CD4-positive, alpha-beta T cell (primary cell): Measurements from ENCODE around the gene GFY. TPM values are rescaled to one million over a fixed set of nuclear protein-coding genes. Genes with fewer than 3 reads are reported as not detected.

Experiments
- ATAC-seq: fragments of 200-7000 bp; cut with Tn5 transposase; one replicate; pipeline ENCODE4 v1.10.0; 2022; ENCODE audit warnings: mild to moderate bottlenecking; ENCODE audit not compliant: poor library complexity
- CTCF ChIA-PET: fragments of 350-600 bp; sonication (Branson Sonifier 250); formaldehyde crosslinking; loops from one replicate; lab custom pipeline; 2021; ENCODE audit warnings: antibody characterized with exemption, inconsistent platforms; lab: Charles Lee
- POLR2A ChIA-PET: fragments of 350-600 bp; sonication (Branson Sonifier 250); formaldehyde crosslinking; loops from one replicate; lab custom pipeline; 2021; ENCODE audit warnings: antibody characterized with exemption, inconsistent platforms; lab: Charles Lee
- DNase-seq, 14 experiments: peaks; one replicate each; pipeline ENCODE4 v3.0.0-alpha.2; 2013 to 2020; ENCODE audit warnings: mixed read lengths in 2 of 14
- H3K27ac ChIP-seq, 2 donors: one replicate each; pipeline versions ENCODE4 v1.5.1 to v1.7.0; 2013; ENCODE audit warnings: low read length in 2 of 2, low read depth in 1 of 2, mild to moderate bottlenecking in 1 of 2
- H3K27me3 ChIP-seq, 2 experiments: 1 replicate in 1 of 2; 2 replicates in 1 of 2; pipeline versions ENCODE4 v1.6.1 to v1.7.0; 2013; ENCODE audit warnings: low read length in 2 of 2, control low read depth in 1 of 2, mild to moderate bottlenecking in 1 of 2, moderate library complexity in 1 of 2; ENCODE audit not compliant: insufficient read depth in 2 of 2, control insufficient read depth in 1 of 2
- H3K36me3 ChIP-seq: one replicate; pipeline ENCODE4 v1.6.1; 2013; ENCODE audit warnings: low read length, control low read depth; ENCODE audit not compliant: insufficient read depth
- H3K4me1 ChIP-seq: one replicate; pipeline ENCODE4 v1.6.1; 2013; ENCODE audit warnings: low read length, control low read depth; ENCODE audit not compliant: insufficient read depth
- H3K4me3 ChIP-seq: one replicate; pipeline ENCODE4 v1.5.1; 2013; ENCODE audit warnings: mild to moderate bottlenecking, low read length, moderate library complexity
- H3K9me3 ChIP-seq, 2 experiments: 1 replicate in 1 of 2; 2 replicates in 1 of 2; pipeline versions ENCODE4 v1.6.1 to v1.7.0; 2013; ENCODE audit warnings: low read length in 2 of 2, mild to moderate bottlenecking in 2 of 2, control low read depth in 1 of 2, moderate library complexity in 1 of 2; ENCODE audit not compliant: control insufficient read depth in 1 of 2, insufficient read depth in 1 of 2
- H3K27ac Mint-ChIP-seq: one replicate; pipeline ENCODE4 v1.8.0; 2020; ENCODE audit warnings: mixed read lengths
- H3K27me3 Mint-ChIP-seq: one replicate; pipeline ENCODE4 v1.8.0; 2021; ENCODE audit warnings: mixed read lengths
- H3K36me3 Mint-ChIP-seq: one replicate; pipeline ENCODE4 v1.8.0; 2021; ENCODE audit warnings: low read depth, mixed read lengths
- H3K4me1 Mint-ChIP-seq: one replicate; pipeline ENCODE4 v1.8.0; 2021; ENCODE audit warnings: low read depth, mixed read lengths
- H3K4me3 Mint-ChIP-seq: one replicate; pipeline ENCODE4 v1.8.0; 2020; ENCODE audit warnings: mild to moderate bottlenecking, mixed read lengths
- H3K9me3 Mint-ChIP-seq: one replicate; pipeline ENCODE4 v1.8.0; 2020; ENCODE audit warnings: mixed read lengths
- CTCF ChIP-seq: fragments of 200-600 bp; IDR thresholded peaks from one replicate; pipeline ENCODE4 v1.8.0; 2022; ENCODE audit warnings: antibody characterized with exemption, mild to moderate bottlenecking
- intact Hi-C, 2 experiments: fragments of 100-400 bp; cut with DNase I in 1 of 2; cut with micrococcal nuclease in 1 of 2; formaldehyde crosslinking; loops; one replicate each; pipeline versions ENCODE4 v1.15.1 to v1.9.0; 2023 to 2025; cut with DNase I, micrococcal nuclease
- total RNA-seq, 174 experiments: library from RNA in 2 of 174; stranded (reverse) in 2 of 174; gene quantifications; one replicate each; pipeline ENCODE4 v1.2.3 and lab custom pipeline; 2021 to 2026

GFY gene
- total RNA-seq, 2 experiments from 2014 or later = not detected

DNA sequence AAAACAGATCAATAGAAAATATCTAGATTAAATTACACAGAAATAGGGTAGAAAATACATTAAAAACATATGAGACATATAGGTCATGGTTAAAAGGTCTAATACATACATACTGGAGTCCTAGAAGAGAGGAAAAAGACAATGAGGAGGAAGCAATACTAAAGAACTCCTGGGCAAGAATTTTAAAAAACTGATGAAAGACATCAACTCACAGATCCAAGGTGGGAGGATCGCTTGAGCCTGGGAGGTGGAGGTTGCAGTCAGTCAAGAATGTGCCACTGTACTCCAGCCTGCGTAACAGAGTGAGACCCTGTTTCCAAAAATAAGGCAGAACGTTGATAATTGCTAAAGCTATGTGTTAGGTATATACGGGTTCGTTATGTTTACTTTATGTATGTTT is 42.5 kb upstream of the GFY start:
- intact Hi-C loops = no loop called here
- Mint-ChIP-seq H3K36me3 (no peaks in the 10 kb centered on the region), H3K27me3 (no peaks in the 10 kb centered on the region), H3K9me3 (peaks cover 6% of the 10 kb centered on the region), H3K27ac (no peak overlapping the region), H3K4me3 (no peak overlapping the region), H3K4me1 (peaks cover 5% of the 10 kb centered on the region)
- H3K4me1 ChIP-seq = peaks cover 3% of the 10 kb centered on the region
- H3K36me3 ChIP-seq = no peaks in the 10 kb centered on the region
- POLR2A ChIA-PET = no interaction called here
- CTCF ChIA-PET = interaction anchor here (0.8 kb wide), 1 partner anchor 383 kb away, joined by 3 read pairs; no protein-coding TSS in a partner anchor
- DNase-seq (no peak), ATAC-seq (no peak)
- no peak overlapping the region for H3K27ac ChIP-seq
- peaks cover 0 to 8% of the 10 kb centered on the region in 2 experiments for H3K27me3 ChIP-seq
- peaks cover 0 to 8% of the 10 kb centered on the region in 2 experiments for H3K9me3 ChIP-seq
- TF ChIP-seq CTCF = no peak
- no peak overlapping the region for H3K4me3 ChIP-seq

DNA sequence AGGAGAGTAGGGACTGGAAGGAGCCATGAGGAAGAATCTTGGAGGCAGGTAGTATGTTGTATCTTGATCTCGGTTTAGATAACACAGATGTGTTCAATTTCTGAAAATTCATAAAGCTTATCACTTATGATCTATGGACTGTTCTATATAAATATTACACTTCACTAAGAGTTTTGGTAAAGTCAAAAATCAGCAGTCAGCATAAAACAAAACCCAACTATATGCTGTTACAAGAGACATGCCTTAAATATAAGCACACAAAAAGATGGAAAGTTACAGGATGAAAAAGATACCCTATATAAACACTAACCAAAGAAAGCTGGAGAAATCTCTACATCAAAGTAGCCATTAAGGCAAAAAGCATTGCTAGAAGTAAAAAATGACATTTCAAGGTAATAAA is 41.6 kb upstream of the GFY start:
- H3K4me3 ChIP-seq = no peak overlapping the region
- H3K36me3 ChIP-seq = no peaks in the 10 kb centered on the region
- Mint-ChIP-seq H3K4me3 (no peak overlapping the region), H3K4me1 (peaks cover 11% of the 10 kb centered on the region), H3K9me3 (peaks cover 6% of the 10 kb centered on the region), H3K27me3 (no peaks in the 10 kb centered on the region), H3K27ac (no peak overlapping the region), H3K36me3 (no peaks in the 10 kb centered on the region)
- H3K9me3 ChIP-seq = peaks cover 0 to 8% of the 10 kb centered on the region in 2 experiments
- ATAC-seq (no peak), DNase-seq (no peak)
- CTCF ChIA-PET = interaction anchor here (0.8 to 1.5 kb wide), 2 partner anchors 87 to 384 kb away, joined by 3 to 5 read pairs; no protein-coding TSS in a partner anchor
- POLR2A ChIA-PET = no interaction called here
- H3K27ac ChIP-seq = no peak overlapping the region
- peaks cover 0 to 8% of the 10 kb centered on the region in 2 experiments for H3K27me3 ChIP-seq
- intact Hi-C loops = no loop called here
- H3K4me1 ChIP-seq = peaks cover 11% of the 10 kb centered on the region
- TF ChIP-seq CTCF = no peak

DNA sequence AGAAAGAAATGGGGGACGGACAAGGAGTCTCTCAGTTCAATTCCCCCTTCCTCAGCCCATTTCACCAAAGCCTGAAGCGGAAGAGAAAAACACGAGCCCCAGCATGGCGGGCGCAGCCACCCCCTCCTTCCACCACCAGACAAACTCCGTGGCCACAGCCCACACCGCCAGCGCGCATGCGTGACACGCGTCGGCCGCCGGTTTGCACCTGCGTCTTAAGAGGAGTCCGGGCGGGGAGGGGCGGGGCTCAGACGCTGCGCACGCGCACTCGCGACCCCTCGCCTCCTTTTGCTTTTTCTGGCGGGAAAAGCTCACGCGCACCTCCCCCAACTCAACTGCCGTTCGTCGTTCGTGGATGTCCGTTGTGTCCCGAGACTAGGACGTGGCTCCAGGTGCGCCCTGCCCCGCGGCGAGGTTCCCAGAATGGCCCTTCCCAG is 37.2 kb upstream of the GFY start, which contains the start of gene KASH5:
KASH5 (plus strand) TSS at position 314 of the 437 bp plus-strand sequence. CDS start 2,635 bp downstream, outside the sequence.
- Histone ChIP-seq H3K36me3 (no peaks in the 10 kb centered on the region), H3K27ac (no peak within 1 kb of the TSS), H3K4me1 (peaks cover 20% of the 10 kb centered on the region), H3K4me3 (no peak within 1 kb of the TSS), H3K27me3 (no peaks in the 10 kb centered on the region), H3K9me3 (no peaks in the 10 kb centered on the region)
- DNase-seq (peak; percentile 70 to 96 (median 82)), ATAC-seq (peak; percentile 81)
- Mint-ChIP-seq H3K36me3 (no peaks in the 10 kb centered on the region), H3K27ac (peak within 1 kb of the TSS; percentile 81), H3K4me1 (peaks cover 19% of the 10 kb centered on the region), H3K27me3 (no peaks in the 10 kb centered on the region), H3K4me3 (peak within 1 kb of the TSS; percentile 62), H3K9me3 (peaks cover 3% of the 10 kb centered on the region)
- ChIA-PET POLR2A (interaction anchor here (0.6 to 2.2 kb wide), 3 partner anchors 25 to 82 kb away, joined by 3 to 5 read pairs (median 3); no protein-coding TSS in a partner anchor), CTCF (no interaction called here)
- intact Hi-C loops = no loop called here
- no peak for TF ChIP-seq CTCF
